ENCODE results near the gene CRABP1.

DNA sequence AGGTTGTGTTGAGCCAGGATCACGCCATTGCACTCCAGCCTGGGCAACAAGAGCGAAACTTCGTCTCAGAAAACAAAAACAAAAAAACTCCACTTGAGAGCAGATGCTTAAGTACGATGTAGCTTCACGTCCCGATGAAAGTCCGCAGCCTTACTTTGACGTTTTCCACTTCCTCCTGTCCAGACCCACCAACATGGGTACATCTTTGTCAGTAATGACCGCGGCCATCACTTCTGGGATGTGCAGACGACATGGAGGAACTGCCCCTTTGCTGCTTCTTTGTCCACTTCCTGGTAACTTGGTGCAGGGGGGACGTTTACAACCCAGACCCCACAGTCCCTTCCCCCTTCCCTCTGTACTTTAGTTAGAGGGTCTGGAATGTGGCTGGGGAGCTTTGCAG lies 48.7 kb downstream of the CRABP1 start:
- TF ChIP-seq, protein P1, sequence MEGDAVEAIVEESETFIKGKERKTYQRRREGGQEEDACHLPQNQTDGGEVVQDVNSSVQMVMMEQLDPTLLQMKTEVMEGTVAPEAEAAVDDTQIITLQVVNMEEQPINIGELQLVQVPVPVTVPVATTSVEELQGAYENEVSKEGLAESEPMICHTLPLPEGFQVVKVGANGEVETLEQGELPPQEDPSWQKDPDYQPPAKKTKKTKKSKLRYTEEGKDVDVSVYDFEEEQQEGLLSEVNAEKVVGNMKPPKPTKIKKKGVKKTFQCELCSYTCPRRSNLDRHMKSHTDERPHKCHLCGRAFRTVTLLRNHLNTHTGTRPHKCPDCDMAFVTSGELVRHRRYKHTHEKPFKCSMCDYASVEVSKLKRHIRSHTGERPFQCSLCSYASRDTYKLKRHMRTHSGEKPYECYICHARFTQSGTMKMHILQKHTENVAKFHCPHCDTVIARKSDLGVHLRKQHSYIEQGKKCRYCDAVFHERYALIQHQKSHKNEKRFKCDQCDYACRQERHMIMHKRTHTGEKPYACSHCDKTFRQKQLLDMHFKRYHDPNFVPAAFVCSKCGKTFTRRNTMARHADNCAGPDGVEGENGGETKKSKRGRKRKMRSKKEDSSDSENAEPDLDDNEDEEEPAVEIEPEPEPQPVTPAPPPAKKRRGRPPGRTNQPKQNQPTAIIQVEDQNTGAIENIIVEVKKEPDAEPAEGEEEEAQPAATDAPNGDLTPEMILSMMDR (IDR thresholded peaks at IDR 0.05) = no peak
- TF ChIP-seq EZH2phosphoT487 (IDR thresholded peaks at IDR 0.05) = no peak
